GM12875 (cell line): Measurements from ENCODE around the gene ZNF408.

ENCODE experiments used
- H3K4me3 ChIP-seq: one replicate; pipeline ENCODE4 v1.5.1; 2011; ENCODE audit warnings: low read depth, low read length, control low read depth
- CTCF ChIP-seq: IDR thresholded peaks from 2 replicates; pipeline ENCODE4 v1.5.1; 2011; ENCODE audit warnings: low read depth, mild to moderate bottlenecking, control low read depth, inconsistent platforms, low read length, moderate library complexity, borderline replicate concordance; ENCODE audit not compliant: insufficient read depth

Gene ZNF408

GRCh38 chr11:46700241-46701077 lies at the start of gene ZNF408, which contains the start of gene ARHGAP1:
Gene ZNF408, plus strand, starts transcription at chr11:46701031. Its CDS starts 17 bp downstream, at chr11:46701048.
Gene ARHGAP1, minus strand, starts transcription at chr11:46700619. Its CDS starts 4,512 bp downstream, at chr11:46696107.
- H3K4me3 ChIP-seq, result peak within 1 kb of the TSS; percentile 90
- no peak for TF ChIP-seq CTCF

- no peak for TF ChIP-seq CTCF
- no peak overlapping the region for H3K4me3 ChIP-seq
Observed at GRCh38 chr11:46655631-46656030, 45.2 kb upstream of the ZNF408 start.

- H3K4me3 ChIP-seq, result no peak overlapping the region
- TF ChIP-seq CTCF, result no peak
Observed at GRCh38 chr11:46657186-46657585, 43.6 kb upstream of the ZNF408 start.

DNA sequence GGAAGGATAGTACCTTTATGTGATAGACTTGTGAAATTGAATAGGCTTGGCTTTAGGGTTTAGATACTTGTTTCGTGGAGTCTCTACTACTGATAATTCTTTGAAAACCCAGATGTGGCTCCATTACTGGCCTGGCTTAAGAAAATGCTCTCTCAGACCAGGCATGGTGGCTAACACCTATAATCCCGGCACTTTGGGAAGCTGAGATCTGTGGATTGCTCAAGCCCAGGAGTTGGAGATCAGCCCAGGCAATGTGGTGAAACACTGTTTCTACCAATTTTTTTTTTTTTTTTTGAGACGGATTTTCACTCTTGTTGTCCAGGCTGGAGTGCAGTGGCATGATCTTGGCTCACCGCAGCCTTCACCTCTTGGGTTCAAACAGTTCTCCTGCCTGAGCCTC lies 42.6 kb upstream of the ZNF408 start:
- H3K4me3 ChIP-seq, result no peak overlapping the region
- no peak for TF ChIP-seq CTCF

- TF ChIP-seq CTCF, result no peak
- H3K4me3 ChIP-seq, result no peak overlapping the region
Observed at GRCh38 chr11:46659908-46660307, 40.9 kb upstream of the ZNF408 start.

- no peak overlapping the region for H3K4me3 ChIP-seq
- TF ChIP-seq CTCF, result no peak
Observed at GRCh38 chr11:46661836-46662235, 39.0 kb upstream of the ZNF408 start.

GRCh38 chr11:46662366-46662765 lies 38.5 kb upstream of the ZNF408 start:
- no peak overlapping the region for H3K4me3 ChIP-seq
- TF ChIP-seq CTCF, result no peak
